ENCODE measurements around the gene TRH.

- TF ChIP-seq, protein P1, sequence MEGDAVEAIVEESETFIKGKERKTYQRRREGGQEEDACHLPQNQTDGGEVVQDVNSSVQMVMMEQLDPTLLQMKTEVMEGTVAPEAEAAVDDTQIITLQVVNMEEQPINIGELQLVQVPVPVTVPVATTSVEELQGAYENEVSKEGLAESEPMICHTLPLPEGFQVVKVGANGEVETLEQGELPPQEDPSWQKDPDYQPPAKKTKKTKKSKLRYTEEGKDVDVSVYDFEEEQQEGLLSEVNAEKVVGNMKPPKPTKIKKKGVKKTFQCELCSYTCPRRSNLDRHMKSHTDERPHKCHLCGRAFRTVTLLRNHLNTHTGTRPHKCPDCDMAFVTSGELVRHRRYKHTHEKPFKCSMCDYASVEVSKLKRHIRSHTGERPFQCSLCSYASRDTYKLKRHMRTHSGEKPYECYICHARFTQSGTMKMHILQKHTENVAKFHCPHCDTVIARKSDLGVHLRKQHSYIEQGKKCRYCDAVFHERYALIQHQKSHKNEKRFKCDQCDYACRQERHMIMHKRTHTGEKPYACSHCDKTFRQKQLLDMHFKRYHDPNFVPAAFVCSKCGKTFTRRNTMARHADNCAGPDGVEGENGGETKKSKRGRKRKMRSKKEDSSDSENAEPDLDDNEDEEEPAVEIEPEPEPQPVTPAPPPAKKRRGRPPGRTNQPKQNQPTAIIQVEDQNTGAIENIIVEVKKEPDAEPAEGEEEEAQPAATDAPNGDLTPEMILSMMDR (IDR thresholded peaks at IDR 0.05): no peak
- no peak for TF ChIP-seq POLR2A (IDR thresholded peaks at IDR 0.05)
Observed at GRCh38 chr3:129956936-129957335, 17.6 kb upstream of the TRH start.

Measured in Peyer's patch (tissue), 4 donors.